MG63 (cell line): ENCODE measurements around the gene SPOCK1. TPM values are rescaled to one million over a fixed set of nuclear protein-coding genes. Genes with fewer than 3 reads are reported as not detected.
A peak's percentile ranks its signal among the peaks of the same experiment; 100 is the strongest.

Experiments used
- DNase-seq: peaks from one replicate; pipeline ENCODE4 v3.0.0-alpha.2; 2020
- H3K27me3 ChIP-seq: fragments of 250-450 bp; sonication (Bioruptor Pico); 2 replicates; pipeline ENCODE4 v1.5.1; 2020; ENCODE audit warnings: mild to moderate bottlenecking, moderate library complexity
- H3K36me3 ChIP-seq: fragments of 250-450 bp; sonication (Bioruptor Pico); 2 replicates; pipeline ENCODE4 v1.5.1; 2020; ENCODE audit warnings: mild to moderate bottlenecking, moderate library complexity
- H3K4me3 ChIP-seq: fragments of 250-450 bp; sonication (Bioruptor Pico); 2 replicates; pipeline ENCODE4 v1.5.1; 2020; ENCODE audit warnings: mild to moderate bottlenecking, moderate library complexity
- H3K9me3 ChIP-seq: fragments of 250-450 bp; sonication (Bioruptor Pico); 2 replicates; pipeline ENCODE4 v1.5.1; 2020; ENCODE audit warnings: mild to moderate bottlenecking, moderate library complexity
- total RNA-seq: library from RNA; depleted of rRNA; stranded (reverse); fragments of >200 nt; shearing (Covaris generic); gene quantifications from 2 replicates; pipeline ENCODE4 v1.2.3, GENCODE V29; 2014; ENCODE audit warnings: low replicate concordance

SPOCK1 gene
- total RNA-seq, 1 experiment from 2014 or later, result 92.3 TPM

DNA sequence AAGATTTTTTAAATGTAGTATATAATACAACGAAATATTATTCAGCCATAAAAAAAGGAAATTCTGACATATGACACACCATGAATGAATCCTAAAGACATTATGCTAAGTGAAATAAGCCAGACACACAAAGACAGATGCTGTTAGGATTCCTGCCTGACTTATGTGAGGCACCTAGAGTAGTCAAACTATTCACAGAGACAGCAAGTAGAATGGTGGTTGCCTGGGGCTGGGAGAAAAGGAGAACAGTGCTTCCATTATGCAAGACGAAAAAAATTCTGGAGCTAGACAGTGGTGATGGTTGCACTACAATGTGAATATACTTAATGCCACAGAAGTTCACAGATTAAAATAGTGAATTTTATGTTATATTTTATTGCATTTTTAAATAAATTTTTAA, 66.8 kb downstream of the SPOCK1 start:
- Histone ChIP-seq H3K9me3 (no peaks in the 10 kb centered on the region), H3K36me3 (peaks cover 11% of the 10 kb centered on the region), H3K4me3 (no peak overlapping the region), H3K27me3 (no peaks in the 10 kb centered on the region)
- no peak for DNase-seq

DNA sequence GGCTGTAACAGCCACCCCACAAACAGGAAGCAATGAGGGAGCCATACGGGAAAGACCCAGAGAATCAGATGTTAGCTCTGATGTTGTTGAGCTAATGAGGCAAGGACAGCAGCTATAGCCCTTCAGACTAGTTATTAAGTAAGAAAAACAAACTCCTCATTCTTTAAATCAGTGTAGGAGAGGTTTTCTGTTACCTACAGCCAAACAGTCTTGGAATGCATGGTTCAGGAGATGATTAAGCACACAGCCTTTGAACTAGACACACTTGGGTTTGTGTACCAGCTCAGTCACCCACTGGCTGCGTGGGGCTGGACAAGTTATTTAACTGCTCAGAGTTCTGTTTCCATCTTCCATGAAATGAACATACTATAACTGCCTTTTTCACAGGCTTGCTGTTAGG, 68.1 kb downstream of the SPOCK1 start:
- no peaks in the 10 kb centered on the region for H3K27me3 ChIP-seq

DNA sequence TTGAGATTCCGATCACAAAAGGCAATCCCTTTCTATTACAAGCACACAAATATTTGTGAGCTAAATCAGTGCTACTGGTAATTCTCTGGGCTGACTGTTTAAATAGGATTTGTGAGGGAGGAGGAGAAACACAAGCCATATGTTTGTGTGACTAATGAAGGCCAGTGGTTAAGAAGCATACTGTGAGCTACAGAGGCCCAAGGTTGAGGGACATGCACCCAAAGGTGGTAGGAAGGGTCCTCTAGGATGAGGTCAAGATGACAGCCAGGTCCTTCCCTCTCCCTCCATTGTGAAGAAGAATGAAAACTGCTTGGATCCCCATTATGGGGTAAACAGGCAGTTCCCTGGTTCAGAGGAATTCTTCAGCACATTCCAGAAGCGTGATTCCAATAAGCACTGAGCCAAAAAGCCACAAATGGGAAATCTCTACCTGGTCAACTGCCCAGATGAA, 83.9 kb downstream of the SPOCK1 start:
- peaks cover 3% of the 10 kb centered on the region; the same call in 1 of the 2 replicates for H3K36me3 ChIP-seq
- peaks cover 22% of the 10 kb centered on the region for H3K9me3 ChIP-seq
- no peak overlapping the region for H3K4me3 ChIP-seq
- peak; percentile 56 for DNase-seq
- H3K27me3 ChIP-seq, result no peaks in the 10 kb centered on the region

More for the DNA sequence above, 68.1 kb downstream of the SPOCK1 start:
- H3K36me3 ChIP-seq, result peaks cover 6% of the 10 kb centered on the region
- H3K4me3 ChIP-seq, result no peak overlapping the region
- H3K9me3 ChIP-seq, result no peaks in the 10 kb centered on the region
- DNase-seq, result no peak

DNA sequence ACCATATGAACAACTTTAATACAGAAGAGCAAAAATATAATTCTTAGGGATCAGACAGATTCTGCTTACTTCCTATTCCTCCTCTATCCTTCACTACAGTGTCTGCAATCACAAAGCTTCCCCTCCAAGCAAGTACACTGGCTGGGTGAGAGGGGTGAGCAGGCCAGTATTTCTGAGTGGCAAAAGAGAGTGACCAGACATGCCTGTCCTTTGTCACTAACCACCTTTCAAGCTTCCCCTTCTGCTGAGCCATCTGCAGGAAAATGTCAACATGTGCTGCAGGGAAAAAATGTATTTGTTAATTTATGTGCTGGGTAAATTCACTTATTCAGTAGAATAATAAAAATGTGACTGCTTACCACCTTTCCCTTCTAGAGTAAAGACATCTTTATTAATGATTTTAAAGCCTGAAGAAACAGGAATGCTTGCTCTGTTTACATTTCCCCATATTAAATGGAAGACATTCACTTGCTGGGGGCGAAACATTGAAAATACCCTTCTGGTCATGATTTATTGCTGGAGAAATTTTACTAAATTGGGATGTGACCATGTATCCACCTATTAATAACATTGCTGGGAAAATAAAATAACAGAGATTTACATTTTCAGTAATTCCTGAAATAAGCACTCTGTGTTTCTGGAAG, 84.9 kb downstream of the SPOCK1 start:
- peaks cover 5% of the 10 kb centered on the region; the same call in 1 of the 2 replicates for H3K36me3 ChIP-seq
- H3K27me3 ChIP-seq, result no peaks in the 10 kb centered on the region
- H3K4me3 ChIP-seq, result no peak overlapping the region
- no peak for DNase-seq
- H3K9me3 ChIP-seq, result peaks cover 22% of the 10 kb centered on the region

DNA sequence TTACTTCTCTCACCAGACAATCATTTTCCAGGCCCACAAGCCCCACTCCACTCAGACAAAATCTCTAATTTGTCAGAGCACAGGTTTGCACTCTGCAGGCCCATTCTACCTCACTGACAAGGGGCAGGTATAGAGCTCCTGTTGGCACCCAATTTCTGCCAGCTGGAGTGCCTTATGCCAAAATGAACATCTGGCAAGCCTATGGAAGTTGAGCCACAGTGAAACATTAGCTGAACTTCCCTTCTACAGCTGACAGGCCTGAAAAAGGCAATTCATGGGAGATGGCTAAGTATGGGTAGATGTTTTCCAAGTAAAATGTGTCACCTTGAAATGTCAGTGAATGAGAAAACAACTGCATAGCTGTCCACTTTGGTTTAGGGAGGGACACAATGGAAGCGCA, 87.0 kb downstream of the SPOCK1 start:
- no peak for DNase-seq
- H3K27me3 ChIP-seq, result no peaks in the 10 kb centered on the region
- peaks cover 13% of the 10 kb centered on the region for H3K9me3 ChIP-seq
- H3K36me3 ChIP-seq, result 0 out of 2 replicates have a peak, but pooled peaks cover 2% of the 10 kb centered on the region
- no peak overlapping the region for H3K4me3 ChIP-seq

DNA sequence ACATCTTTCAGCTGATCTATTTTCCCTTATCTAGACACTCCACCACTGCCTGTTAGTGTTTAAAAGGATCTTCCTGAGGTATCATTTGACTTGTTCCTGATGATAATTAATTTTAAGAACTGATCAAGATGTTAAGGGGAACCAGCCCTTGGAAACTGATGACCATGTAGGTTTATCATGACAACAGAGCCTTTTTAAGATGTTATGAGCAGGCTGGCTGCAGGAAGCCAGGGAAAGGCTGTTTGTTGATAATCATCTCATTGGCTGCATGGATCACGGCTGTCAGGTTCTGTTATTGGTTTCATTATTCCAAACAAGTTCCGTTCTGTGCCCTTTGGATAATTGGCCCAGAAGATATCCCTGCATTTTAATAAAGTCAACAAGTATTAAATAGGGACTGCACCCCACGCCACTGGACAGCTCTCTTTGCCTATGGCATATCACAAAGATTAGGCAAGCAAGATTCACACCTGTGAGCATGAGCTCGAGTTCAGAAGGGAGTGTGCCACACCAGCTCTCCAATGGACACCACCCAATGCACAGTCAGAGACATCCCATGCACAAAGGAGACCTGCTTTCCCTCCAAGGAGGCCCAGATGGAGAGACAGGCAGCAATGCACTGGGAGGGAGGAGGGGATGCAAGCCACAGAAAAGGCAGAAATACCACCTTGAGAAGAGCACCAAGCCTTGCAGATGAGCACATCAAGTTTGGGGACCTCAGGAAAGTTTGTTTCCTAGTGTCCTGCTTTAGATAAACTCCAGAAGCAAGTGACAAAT, 88.7 kb downstream of the SPOCK1 start:
- no peak overlapping the region for H3K4me3 ChIP-seq
- peaks cover 6% of the 10 kb centered on the region; the same call in 1 of the 2 replicates for H3K36me3 ChIP-seq
- DNase-seq, result no peak
- no peaks in the 10 kb centered on the region for H3K9me3 ChIP-seq
- no peaks in the 10 kb centered on the region for H3K27me3 ChIP-seq

DNA sequence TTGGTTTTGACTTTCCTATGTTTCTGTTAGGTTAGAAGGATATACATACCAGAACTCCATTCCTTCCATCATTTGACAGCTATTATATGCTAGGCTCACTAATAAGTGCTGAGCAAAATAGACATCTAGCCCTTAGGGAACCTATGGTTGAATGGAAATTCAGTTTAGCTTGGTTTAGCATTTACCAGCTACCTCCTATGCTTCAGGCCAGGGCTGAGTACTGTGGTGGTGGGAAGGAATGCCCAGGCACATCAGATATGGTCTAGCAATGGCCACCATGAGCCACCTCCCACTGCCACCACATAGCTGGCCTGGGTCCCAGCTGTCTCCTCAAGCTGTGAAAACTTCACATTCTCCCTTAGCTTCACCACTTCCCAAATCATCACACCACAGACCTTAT, 89.4 kb downstream of the SPOCK1 start:
- Histone ChIP-seq H3K27me3 (no peaks in the 10 kb centered on the region), H3K36me3 (peaks cover 9% of the 10 kb centered on the region), H3K9me3 (no peaks in the 10 kb centered on the region), H3K4me3 (no peak overlapping the region)
- no peak for DNase-seq

DNA sequence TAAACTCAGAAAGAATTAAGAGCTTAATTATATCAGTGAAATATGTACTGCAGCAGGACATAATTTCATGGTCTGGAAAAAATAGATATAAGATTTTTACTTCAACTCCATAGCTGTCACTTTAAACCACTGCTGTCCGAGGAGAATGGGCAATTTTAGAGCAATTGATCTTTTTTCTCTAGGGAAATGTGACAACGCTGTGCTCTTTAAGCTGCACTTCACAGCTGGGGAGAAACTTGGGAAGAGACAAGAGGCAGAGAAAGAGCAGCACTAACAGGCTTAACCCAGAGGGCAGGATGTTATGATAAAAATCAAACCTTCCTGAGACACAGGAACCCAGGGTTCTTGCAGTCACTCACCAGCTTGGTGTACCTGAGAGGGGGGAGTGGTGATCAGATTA, 92.0 kb downstream of the SPOCK1 start:
- no peak for DNase-seq
- Histone ChIP-seq H3K27me3 (no peaks in the 10 kb centered on the region), H3K36me3 (peaks cover 9% of the 10 kb centered on the region), H3K9me3 (no peaks in the 10 kb centered on the region), H3K4me3 (no peak overlapping the region)

DNA sequence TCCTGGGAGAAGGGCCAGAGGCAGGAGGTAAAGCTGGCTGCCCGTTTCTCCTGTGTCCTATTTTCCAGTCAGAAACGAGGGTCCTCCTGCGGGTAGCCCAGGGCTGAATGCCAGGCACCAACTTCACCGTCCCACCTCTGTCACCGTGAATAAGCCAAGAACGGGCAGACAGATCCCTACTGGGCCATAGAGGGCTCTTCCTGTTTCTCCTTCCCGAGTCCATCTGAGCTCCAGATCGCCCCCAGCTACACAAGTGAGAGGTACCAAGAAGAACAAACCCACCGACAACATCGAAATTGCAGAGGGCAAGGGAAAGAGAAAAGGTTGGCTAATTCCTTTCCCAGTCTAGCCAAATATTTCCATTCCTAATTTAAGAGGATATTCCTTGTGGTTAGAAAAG, 93.7 kb downstream of the SPOCK1 start:
- H3K27me3 ChIP-seq, result no peaks in the 10 kb centered on the region
- no peak for DNase-seq
- peaks cover 9% of the 10 kb centered on the region for H3K36me3 ChIP-seq
- H3K4me3 ChIP-seq, result no peak overlapping the region
- no peaks in the 10 kb centered on the region for H3K9me3 ChIP-seq

DNA sequence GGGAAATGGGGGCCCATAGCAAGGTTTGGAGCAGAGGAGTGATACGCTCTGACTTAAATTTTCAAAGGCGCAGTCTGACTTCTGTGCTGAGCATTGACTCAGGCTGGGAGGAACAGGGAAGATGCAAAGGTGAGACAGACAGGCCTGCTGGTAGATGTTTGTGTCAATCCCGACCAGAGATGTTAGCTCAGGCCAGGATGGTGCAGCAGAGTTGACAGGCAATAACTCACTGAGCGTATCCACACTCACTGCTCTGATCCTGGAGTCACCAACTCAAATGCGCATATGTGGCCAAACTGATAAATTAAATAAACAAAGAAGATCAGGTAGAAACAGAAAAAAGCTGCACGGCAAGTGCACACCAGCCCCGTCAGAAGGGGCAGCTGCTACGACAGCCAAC, 95.3 kb downstream of the SPOCK1 start:
- no peaks in the 10 kb centered on the region for H3K9me3 ChIP-seq
- peaks cover 7% of the 10 kb centered on the region for H3K36me3 ChIP-seq
- no peak for DNase-seq
- no peak overlapping the region for H3K4me3 ChIP-seq
- H3K27me3 ChIP-seq, result no peaks in the 10 kb centered on the region

DNA sequence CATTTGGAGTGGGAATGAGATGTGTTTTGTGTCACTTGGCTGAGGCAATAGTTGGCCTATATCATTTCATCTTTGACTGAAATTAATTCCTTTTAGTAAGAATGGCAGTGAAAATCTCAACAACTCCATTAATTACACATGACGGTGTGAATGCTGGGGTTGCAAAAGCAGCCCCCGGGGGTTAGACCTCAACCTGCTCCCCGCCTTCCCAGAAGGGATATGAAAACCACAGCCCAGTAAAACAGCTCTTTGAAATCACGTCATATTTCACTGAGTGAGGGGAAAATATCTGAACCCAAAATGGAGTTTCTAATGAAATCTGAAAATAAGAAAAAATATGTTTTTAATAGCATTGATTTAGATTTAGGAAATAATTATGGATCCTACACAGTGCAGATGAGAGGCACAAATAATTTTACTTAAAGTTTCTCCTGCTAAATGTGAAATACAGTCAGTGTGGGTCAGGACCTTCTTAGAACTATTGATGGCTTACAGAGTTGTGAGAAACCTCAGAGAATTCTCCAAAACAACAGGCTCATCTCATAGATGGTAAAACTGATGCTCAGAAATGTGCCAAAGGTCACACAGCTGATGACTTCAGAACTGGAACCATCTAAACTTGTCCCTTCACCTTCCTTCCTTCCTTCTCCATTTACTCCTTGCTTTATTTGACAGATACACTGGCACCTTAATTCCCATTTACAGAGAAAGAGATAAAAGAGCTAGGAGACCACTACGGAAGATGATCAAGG, 96.5 kb downstream of the SPOCK1 start:
- Histone ChIP-seq H3K27me3 (no peaks in the 10 kb centered on the region), H3K36me3 (peaks cover 7% of the 10 kb centered on the region), H3K9me3 (no peaks in the 10 kb centered on the region), H3K4me3 (no peak overlapping the region)
- no peak for DNase-seq

DNA sequence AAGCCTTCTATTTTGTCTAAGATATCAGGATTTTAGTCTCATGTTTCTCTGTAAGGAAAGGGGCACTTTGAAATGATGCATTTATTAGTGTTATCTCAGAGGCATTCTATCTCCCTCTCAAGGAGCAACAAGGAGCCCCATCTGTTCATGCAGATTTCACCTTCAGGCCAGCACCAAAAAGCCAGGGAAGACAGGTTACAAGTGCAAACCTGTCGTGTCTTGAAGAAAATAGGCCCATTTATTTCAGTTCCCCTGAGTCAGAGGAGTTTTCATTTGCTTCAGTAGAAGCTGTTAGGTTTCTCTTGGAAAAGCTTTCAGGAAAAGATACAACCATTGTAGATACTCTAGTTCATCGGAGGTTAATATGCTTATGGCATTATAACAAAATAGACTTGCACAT, 97.2 kb downstream of the SPOCK1 start:
- no peak overlapping the region for H3K4me3 ChIP-seq
- H3K27me3 ChIP-seq, result no peaks in the 10 kb centered on the region
- H3K36me3 ChIP-seq, result peaks cover 7% of the 10 kb centered on the region
- no peaks in the 10 kb centered on the region for H3K9me3 ChIP-seq
- no peak for DNase-seq

DNA sequence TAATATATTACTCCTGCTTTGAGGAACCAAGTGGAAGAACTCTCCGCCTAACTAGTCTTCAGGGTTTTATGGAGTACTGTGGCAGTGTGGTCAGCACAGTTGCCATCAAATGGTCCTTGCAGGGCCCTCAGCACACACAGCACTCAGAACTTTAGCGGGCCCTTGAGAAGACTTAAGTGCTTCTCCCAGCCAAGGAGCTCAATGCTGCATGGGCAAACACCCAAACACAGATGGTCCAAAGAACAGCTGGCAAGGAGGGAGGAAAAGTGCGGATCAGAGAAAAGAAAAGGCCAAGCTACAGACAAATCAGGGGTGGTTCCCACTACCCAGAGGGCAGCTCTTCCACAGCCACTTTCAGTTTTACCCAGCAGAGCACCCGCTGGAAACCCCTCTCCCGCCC, 98.6 kb downstream of the SPOCK1 start:
- Histone ChIP-seq H3K9me3 (no peaks in the 10 kb centered on the region), H3K27me3 (no peaks in the 10 kb centered on the region), H3K36me3 (peaks cover 5% of the 10 kb centered on the region), H3K4me3 (no peak overlapping the region)
- DNase-seq, result no peak

DNA sequence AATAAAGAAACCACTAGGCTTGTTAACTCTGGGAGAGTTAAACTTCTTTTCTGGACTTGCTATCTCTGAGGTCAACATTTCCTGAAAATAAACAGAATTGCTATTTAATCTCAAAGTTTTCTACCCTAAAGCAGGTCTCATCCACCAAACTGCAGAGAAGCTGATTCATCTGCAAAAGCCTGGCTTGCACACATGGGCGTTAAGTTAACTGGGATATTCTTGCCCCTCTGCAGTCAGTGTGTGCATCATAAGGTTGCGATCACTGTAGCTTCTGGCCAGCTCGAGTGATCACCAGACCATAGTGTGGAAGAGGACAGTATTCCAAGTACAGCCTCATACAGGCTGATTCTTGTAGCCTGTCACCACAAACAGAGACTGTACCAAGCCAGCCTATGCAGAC, 99.2 kb downstream of the SPOCK1 start:
- no peaks in the 10 kb centered on the region; the same call in 1 of the 2 replicates for H3K36me3 ChIP-seq
- no peak overlapping the region for H3K4me3 ChIP-seq
- H3K27me3 ChIP-seq, result no peaks in the 10 kb centered on the region
- no peak for DNase-seq
- no peaks in the 10 kb centered on the region for H3K9me3 ChIP-seq

DNA sequence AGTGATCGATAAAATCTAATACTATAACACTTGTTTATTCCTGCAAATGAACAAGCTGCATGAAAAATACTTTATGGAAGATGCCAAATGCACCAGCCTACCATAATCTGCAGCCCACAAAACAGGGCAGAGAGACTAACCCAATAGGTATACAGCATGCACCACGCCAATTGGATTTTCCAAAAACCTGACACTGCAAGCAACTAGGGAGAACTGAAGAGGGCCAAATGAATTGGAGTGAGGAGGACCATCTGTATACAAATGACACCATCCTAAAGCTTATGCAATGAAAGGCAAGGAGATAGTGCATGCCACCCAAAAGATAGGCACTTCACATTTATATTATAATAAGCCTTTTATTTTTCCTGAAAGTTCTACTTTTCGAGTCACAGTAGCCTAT, 100.4 kb downstream of the SPOCK1 start:
- no peak for DNase-seq
- H3K9me3 ChIP-seq, result no peaks in the 10 kb centered on the region
- H3K4me3 ChIP-seq, result no peak overlapping the region
- H3K27me3 ChIP-seq, result no peaks in the 10 kb centered on the region
- no peaks in the 10 kb centered on the region; the same call in 1 of the 2 replicates for H3K36me3 ChIP-seq

DNA sequence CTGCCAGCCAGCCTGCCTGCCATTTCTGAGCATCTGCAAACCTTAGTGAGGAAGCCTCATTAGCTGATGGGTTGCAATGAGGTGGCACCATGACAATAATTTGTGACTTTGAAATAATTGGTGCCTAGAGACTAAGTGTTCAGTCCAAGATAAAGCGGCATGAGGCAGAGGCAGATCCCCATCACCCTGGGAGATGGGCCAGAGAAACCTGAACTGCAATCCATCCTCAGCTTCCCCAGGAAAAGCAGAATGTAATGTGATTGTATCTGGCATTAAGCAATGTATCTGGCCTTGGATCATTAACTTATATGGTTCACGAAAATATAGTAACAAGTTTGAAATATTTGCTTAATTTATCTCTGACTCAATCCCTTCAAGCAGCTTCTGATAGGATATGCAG, 101.0 kb downstream of the SPOCK1 start:
- DNase-seq, result no peak
- Histone ChIP-seq H3K36me3 (no peaks in the 10 kb centered on the region), H3K4me3 (no peak overlapping the region), H3K9me3 (no peaks in the 10 kb centered on the region), H3K27me3 (no peaks in the 10 kb centered on the region)

DNA sequence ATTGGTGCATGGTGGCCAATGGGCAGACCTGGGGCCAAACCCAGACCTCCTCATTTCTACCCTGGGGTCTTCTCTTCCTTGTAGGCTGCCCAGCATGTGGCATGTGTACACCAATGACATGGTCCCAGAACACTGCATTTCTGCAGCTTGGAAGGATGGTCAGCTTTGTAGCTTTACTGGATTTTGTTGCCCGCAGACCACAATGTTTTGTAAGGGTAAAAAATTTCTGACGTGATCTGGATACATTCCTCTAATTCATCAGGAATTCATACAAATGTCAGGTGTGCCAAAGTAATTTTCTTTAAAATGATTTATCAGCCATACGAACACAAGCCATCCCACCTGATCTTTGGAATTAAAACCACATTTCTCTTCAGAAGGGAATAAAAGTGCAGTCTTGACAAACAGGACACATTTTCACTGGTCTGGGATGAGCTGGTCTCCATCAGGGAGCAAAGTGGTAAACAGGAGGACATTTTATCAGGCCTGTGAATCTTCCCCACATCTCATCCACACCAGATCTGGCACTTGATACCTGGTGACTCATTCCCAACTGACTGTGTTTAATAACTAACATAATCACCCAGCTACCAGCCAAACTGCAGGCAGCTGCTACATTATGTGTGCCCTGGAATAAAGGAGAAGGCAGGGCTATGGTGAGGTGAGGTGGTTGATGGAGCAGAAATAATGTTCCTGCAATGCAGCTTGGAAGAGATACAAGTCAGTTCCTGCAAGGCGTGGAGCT, 103.9 kb downstream of the SPOCK1 start:
- Histone ChIP-seq H3K36me3 (peaks cover 3% of the 10 kb centered on the region; the same call in 1 of the 2 replicates), H3K4me3 (no peak overlapping the region), H3K27me3 (no peaks in the 10 kb centered on the region), H3K9me3 (no peaks in the 10 kb centered on the region)
- DNase-seq, result peak; percentile 86
